Measurements from ENCODE around the gene SRC. TPM values are rescaled to one million over a fixed set of nuclear protein-coding genes. Genes with fewer than 3 reads are reported as not detected.
A peak's percentile ranks its signal among the peaks of the same experiment; 100 is the strongest.

Gene SRC
- total and polyA plus RNA-seq, 2 donors (not counting 3 experiments of a cell fraction or from before 2014, with no cell fraction given): 22.6 to 29.4 TPM

DNA sequence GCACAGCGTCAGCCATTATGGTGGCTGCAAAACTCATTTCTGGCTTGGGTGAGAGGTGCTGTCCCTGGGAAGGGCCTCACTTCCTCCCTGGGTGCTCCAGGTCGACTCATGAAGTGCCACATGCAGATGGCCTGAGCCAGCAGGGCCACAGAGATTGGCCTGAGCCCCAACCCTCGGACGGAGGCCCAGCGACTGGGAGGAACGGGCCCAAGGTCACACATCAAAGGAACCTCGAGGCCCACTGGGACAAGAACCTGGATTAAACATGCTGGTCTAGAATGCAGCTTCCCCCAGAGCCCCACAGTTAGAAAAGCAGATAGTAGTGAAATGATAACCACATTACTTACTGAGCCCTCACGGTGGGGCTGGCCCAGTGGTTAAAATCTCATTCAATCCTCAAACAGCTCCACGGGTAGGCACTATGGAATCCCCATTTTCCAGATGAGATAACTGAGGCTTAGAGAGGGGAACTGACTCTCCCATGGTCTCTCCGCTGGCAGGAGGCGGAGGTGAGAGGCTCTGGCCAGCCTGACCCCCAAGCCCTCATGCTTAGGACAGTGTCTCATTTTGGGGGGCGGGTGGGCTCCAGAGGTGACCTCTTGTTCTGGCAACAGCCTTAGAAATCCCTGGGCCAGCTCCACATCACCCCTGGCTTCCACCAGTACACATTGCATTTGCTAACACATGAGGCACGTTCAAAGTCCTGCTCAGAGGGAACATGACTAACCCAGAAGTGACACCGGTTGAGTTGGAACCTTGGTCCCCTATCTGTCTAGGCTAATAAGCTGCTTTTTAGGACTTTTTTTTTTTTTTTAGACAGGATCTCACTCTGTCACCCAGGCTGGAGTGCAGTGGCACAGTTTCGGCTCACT, 53.0 kb downstream of the SRC start:
- Histone ChIP-seq H3K4me2 (ENCODE audit: insufficient read depth, low read length) (no peak overlapping the region), H3K36me3 (ENCODE audit: control insufficient read depth in 2 of 2, extremely low read depth in 1 of 2, insufficient read depth in 2 of 2, low read length in 2 of 2) (peaks cover 0 to 23% of the 10 kb centered on the region in 2 experiments), H2AFZ (ENCODE audit: low read depth, low read length) (no peak overlapping the region), H3K9ac (replicated peaks; ENCODE audit: extremely low read depth, insufficient read depth, low read length) (no peak overlapping the region), H3K4me1 (ENCODE audit: control insufficient read depth, extremely low read depth, insufficient read depth, low read length) (peaks cover 9% of the 10 kb centered on the region), H3K27ac (ENCODE audit: insufficient read depth, low read depth, low read length) (no peak overlapping the region), H3K79me2 (ENCODE audit: control insufficient read depth, insufficient read depth, low read length) (no peaks in the 10 kb centered on the region), H3K9me3 (replicated peaks; ENCODE audit: control insufficient read depth, insufficient read depth, low read length) (no peaks in the 10 kb centered on the region), H3K4me3 (replicated peaks in 1 of 3; ENCODE audit: insufficient read depth in 1 of 3, low read depth in 1 of 3, low read length in 3 of 3) (no peak overlapping the region), H4K20me1 (replicated peaks; ENCODE audit: control insufficient read depth, extremely low read depth, insufficient read depth, low read length) (no peaks in the 10 kb centered on the region), H3K9me1 (replicated peaks; ENCODE audit: control insufficient read depth, extremely low read depth, insufficient read depth, low read length) (no peaks in the 10 kb centered on the region), H3K27me3 (ENCODE audit: control insufficient read depth in 2 of 2, insufficient read depth in 2 of 2, low read length in 2 of 2) (no peaks in the 10 kb centered on the region)
- no peak for DNase-seq (ENCODE audit: low read depth, low spot score)
- dilution Hi-C loops (cut with MboI; ENCODE audit: extremely low pct_ligation_motif_present, low sequenced_read_pairs): loop anchor here (10.0 kb wide), 1 partner anchor 116 kb away; no protein-coding TSS in a partner anchor
- ChIA-PET POLR2A (no interaction called here), CTCF (interaction anchor here (1.4 kb wide), 1 partner anchor 9 kb away, joined by 3 read pairs; no protein-coding TSS in a partner anchor)
- no TSS peak for BruUV-seq (replicated peaks)
- intact Hi-C loops (cut with micrococcal nuclease): no loop called here
- FAIRE-seq: peak; percentile 37
- TF ChIP-seq GATA2 (IDR thresholded peaks at IDR 0.05; ENCODE audit: insufficient read depth, insufficient read length, low read depth, low read length): no peak
- TF ChIP-seq, protein P1, sequence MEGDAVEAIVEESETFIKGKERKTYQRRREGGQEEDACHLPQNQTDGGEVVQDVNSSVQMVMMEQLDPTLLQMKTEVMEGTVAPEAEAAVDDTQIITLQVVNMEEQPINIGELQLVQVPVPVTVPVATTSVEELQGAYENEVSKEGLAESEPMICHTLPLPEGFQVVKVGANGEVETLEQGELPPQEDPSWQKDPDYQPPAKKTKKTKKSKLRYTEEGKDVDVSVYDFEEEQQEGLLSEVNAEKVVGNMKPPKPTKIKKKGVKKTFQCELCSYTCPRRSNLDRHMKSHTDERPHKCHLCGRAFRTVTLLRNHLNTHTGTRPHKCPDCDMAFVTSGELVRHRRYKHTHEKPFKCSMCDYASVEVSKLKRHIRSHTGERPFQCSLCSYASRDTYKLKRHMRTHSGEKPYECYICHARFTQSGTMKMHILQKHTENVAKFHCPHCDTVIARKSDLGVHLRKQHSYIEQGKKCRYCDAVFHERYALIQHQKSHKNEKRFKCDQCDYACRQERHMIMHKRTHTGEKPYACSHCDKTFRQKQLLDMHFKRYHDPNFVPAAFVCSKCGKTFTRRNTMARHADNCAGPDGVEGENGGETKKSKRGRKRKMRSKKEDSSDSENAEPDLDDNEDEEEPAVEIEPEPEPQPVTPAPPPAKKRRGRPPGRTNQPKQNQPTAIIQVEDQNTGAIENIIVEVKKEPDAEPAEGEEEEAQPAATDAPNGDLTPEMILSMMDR (IDR thresholded peaks at IDR 0.05; ENCODE audit: extremely low read depth in 1 of 2, insufficient read depth in 1 of 2, low read depth in 1 of 2, low read length in 2 of 2): no peak
- TF ChIP-seq FOS (IDR thresholded peaks at IDR 0.05; ENCODE audit: borderline replicate concordance, insufficient read depth, low read length): no peak
- TF ChIP-seq MYC (IDR thresholded peaks at IDR 0.05; ENCODE audit: low read depth, low read length): no peak
- TF ChIP-seq JUN (IDR thresholded peaks at IDR 0.05; ENCODE audit: borderline replicate concordance, insufficient read depth, insufficient read length, low read depth): no peak
- TF ChIP-seq, protein P2, sequence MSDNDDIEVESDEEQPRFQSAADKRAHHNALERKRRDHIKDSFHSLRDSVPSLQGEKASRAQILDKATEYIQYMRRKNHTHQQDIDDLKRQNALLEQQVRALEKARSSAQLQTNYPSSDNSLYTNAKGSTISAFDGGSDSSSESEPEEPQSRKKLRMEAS (IDR thresholded peaks at IDR 0.05; ENCODE audit: insufficient read depth, insufficient read length): no peak
- TF ChIP-seq POLR2AphosphoS5 (IDR thresholded peaks at IDR 0.05; ENCODE audit: insufficient read depth, low read depth, low read length): no peak
- no peak for TF ChIP-seq EZH2 (IDR thresholded peaks at IDR 0.05; ENCODE audit: borderline replicate concordance, low read depth, low read length, severe bottlenecking)
- no peak for TF ChIP-seq POLR2A (IDR thresholded peaks at IDR 0.05; ENCODE audit: low read depth, low read length)

All from endothelial cell of umbilical vein (primary cell).